Non-pigmented ciliary epithelial cell (primary cell): Measurements from ENCODE around the gene PBX1.

ENCODE experiments used
- DNase-seq: peaks from one replicate; pipeline ENCODE4 v3.0.0-alpha.2; 2010; ENCODE audit warnings: low read depth

The PBX1 gene

GRCh38 chr1:164760569-164760968, 201.6 kb downstream of the PBX1 start:
- no peak for DNase-seq

- DNase-seq: no peak
Observed at GRCh38 chr1:164761009-164761408, 202.0 kb downstream of the PBX1 start.

DNA sequence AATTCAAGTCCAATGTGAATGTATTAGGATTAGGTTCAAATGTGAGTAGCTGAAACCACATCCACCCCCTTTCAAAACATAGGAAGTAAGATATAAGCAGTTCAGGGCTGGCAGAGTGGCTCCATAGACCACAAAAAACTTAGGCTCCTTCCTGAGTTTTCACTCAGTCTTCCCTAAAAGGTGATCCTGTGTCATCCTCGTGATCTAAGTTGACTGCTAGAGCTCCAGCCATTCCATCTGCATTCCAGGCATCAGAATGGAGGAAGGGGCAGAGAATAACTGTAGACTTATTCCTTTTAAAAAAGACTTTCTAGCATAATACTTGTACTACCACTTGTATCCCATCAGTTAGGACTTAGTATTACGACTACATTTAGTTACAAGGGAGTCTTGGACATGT, 204.1 kb downstream of the PBX1 start:
- no peak for DNase-seq

- no peak for DNase-seq
Observed at GRCh38 chr1:164764333-164764732, 205.3 kb downstream of the PBX1 start.

GRCh38 chr1:164765557-164765956, 206.6 kb downstream of the PBX1 start:
- peak; percentile 81 for DNase-seq

DNA sequence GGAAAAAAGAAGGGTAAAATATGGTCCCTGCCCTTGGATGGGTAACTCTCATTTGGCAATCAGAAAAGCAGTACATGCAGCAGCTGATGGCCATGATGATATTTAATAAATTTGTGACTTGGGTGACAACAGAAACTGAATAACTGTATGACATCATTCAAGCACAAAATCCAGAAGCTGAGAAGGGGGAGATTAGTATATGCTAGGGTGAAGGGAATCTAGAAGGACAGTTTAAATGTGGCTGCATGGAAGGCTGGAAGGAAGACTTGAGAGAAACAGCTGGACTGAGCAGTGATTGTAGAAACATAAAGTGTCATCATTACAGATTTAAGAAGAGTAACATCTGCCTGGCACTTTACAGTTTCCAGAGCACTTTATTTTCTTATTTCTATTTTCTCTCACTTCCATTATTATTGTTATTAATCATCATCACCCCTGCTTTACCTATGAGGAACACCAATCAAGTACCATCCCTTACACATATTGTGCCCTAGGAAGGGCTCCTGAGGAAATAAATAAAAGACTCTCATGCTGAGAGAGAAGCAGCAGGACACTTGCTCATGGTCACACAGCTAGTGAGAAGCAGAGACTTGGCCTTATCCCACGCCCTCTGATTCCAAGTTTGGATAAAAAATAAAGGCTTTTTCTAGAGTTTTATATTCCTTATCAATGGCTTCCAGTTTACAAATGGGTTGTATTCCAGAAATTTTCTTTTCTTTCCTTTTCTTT, 207.2 kb downstream of the PBX1 start:
- no peak for DNase-seq

DNA sequence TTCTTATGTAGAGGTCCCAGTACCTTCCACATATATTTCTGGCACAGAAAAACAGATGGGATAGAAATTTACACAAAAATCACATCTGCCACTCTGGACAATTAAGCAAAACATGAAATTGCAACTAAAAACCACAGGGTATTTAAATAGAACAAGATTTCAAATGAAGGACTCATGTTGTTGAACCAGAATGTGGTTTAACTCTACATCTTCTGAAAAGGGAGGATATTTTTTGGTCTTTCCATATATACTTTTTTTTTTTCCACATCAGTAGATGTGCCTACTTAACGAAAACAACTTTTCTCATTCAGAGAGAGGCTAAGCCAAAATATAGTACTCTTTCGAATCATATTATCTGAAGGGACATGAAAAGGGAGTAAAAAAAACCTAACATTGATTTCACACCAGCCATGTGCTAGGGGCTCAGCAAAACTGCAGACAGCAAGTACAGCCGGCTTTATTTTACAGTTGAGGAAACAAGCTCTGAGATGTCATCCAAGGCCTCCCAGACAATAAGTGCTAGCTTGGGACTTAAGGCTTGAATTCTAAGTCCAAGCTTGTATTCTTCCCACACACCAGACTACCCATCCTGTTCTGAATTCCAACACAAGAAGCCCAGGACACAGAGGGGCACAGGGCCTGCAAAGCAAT, 208.9 kb downstream of the PBX1 start:
- no peak for DNase-seq

GRCh38 chr1:164768619-164769018, 209.6 kb downstream of the PBX1 start:
- DNase-seq: no peak

DNA sequence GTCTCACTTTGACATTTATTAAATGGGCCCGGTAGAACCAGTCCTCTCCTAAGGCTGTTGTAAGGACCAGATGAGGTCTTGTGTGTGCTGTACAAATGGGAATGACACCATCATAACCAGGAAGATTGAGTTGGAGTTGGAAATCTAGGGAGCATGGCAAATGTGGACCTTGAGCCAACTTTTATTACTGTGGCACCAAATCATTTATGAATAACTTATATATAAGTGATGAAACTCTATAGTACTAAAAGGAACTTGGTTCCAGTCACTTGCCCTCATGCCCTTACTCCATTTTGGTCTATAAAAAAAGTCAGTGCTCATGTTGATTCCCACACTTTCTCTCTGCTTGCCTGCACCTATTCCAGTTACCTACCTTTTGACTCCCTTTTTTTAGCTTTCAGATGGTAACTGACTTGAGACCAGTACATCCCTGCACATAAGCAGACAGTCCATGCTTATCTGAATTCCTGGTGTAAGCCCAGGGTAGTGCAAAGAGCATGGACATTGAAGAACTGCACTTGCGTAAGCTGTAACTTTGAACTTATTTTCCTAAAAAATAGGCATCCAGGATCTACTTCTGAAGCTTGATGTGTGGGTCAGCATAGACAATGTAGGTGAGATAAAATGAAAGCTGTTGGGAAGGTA, 210.6 kb downstream of the PBX1 start:
- no peak for DNase-seq

DNA sequence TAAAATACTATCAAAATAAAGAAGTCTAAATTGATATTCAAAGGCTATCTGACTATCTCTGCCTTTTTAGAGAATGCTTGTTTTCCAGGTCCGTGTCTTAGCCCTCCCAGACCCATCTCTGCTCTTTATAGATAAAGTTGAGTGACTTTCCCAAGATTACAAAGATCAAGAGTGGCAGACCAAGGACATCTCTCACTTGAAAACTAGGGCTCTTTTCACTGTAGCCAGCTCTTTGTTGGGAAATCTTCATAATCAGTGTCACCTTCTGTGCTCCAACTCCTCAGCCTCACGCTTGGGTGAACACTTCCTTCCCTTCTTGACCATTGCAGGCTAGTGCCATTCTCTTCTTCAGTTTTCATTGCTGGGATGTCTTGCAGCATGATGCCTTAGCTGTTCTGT, 211.1 kb downstream of the PBX1 start:
- DNase-seq: no peak

DNA sequence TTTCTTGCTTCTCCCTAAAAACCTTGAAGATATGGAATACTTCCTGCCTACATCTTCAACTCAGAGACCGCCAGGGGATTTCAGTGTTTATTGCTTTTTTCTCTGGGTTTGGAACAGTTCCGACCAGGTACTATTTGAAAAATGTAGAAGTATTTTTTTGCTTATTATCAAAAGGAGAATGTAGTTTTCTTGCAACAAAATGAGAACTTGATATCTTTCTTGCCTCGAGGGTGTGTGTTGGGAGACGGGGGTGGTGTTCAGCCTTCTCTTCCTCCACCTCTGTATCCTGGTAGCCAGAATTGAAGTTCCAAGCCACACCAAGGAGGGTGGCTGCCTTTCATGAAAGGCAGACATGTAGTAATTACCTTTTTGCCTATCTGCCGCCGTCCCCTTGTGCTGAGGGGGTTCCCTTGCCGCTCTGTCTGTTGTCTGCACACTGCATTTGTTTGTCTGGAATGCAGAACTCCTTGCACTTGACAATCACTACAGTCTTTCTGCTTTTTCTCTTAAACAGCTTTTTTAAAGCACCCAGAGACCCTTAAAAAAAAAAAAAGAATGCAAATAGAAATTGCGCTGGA, 212.1 kb downstream of the PBX1 start:
- no peak for DNase-seq

DNA sequence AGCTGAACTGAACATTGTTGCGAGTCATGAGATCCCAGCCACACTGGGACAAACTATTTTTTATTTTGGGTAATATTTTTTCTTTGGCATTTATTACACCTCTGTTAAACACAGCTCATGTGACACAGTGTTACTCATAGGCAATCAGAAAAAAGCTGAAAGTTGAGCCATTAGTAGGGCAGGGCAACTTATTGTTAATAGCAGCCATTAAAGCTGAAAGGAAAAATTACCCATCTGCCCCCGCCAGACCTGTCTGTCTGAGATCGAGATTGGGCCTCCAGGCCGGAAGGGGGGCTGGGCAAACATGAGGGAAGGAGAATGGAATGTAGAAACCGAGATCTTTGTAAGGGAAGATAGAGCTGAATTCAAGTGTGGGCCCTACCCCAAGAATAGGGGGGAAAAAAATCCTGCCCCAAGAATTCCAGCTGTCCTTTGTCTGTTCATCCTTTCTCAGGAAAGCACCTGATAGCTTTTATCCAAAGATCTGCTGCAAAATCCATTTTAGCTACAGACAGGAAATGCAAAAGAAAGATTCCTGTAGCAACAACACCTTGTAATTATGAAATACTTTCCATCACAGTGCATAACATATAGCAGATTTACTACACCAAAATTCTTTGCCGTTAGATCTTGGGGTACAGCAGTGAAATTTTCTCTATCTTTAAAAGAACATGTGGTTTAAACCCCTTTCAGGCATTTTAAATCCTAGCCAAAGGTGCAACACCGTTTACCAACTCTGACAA, 212.8 kb downstream of the PBX1 start:
- DNase-seq: no peak

DNA sequence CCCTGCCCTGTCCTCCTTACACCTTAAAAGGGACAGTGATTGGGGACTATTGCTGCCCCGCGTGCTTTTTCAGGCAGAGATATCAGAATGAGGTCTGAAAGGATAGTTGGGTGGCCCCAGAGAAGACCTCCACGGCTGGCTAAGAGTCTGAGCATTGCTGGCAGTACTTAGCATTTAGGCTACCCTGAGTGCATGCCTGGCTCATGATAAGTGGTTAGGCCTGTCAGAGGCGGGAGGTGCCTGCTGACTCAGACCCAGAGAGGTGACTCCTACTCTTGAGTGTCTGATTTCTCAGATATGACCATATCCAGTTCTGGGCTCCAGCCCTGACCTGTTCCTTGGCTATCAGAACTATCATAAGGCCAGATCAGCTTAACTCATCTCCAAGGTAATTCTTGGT, 213.7 kb downstream of the PBX1 start:
- DNase-seq: peak; percentile 93

DNA sequence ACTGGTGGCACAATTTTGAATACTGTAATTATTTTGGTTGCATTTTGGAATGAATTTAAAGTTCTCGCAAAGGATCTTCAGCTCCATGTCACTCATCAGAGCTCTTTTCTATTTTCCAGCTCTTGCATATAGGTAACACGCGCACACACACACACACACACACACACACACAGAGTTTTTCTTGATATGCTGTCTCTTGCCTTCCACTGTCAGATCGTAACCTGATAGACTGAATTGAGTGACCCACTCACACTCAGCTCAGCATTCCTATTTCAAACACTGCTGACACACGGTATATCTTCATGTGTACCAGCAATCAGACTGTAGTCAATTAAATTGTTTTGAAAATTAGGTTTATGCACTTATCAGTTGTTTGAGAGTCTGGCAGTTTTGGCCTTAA, 214.1 kb downstream of the PBX1 start:
- no peak for DNase-seq

DNA sequence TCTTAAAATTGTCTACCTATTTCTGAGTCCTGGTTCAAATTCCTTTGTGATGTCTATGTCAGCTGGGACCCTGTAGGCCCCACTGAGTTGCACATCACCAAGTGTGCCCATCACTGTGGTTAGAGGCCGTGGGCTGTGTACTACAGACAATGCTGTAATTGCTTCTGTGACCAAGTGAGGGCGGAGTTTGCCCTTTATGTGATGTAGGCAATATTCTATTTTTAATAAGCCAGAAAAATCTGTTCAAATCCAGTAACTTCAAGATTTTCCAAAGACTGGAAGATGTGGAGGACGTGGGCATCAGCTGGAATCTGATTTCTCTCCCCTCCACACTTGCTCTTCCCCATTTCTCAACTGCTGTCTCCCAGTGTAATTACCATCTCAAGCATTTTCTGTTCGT, 215.4 kb downstream of the PBX1 start:
- DNase-seq: no peak

GRCh38 chr1:164774819-164775654, 216.1 kb downstream of the PBX1 start:
- DNase-seq: no peak

DNA sequence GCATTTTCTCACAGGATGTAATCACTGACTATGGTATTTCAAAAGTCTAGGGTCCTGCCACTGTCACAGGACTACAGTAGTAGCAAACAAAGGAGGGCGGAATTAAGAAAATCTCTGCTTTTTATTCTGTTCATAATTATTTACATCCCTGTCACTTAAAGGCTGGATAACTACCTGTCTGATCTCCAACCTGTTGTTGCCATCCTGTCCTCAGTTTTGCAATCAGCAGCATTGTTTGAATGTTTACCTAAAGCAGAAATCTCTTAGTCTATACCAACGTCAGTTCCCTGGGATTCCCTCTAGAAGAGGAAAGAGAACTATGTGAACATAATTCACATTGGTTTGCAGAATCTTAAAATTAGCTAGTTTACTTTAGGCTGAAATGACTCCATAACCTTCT, 218.5 kb downstream of the PBX1 start:
- no peak for DNase-seq

- no peak for DNase-seq
Observed at GRCh38 chr1:164779376-164779775, 220.4 kb downstream of the PBX1 start.

DNA sequence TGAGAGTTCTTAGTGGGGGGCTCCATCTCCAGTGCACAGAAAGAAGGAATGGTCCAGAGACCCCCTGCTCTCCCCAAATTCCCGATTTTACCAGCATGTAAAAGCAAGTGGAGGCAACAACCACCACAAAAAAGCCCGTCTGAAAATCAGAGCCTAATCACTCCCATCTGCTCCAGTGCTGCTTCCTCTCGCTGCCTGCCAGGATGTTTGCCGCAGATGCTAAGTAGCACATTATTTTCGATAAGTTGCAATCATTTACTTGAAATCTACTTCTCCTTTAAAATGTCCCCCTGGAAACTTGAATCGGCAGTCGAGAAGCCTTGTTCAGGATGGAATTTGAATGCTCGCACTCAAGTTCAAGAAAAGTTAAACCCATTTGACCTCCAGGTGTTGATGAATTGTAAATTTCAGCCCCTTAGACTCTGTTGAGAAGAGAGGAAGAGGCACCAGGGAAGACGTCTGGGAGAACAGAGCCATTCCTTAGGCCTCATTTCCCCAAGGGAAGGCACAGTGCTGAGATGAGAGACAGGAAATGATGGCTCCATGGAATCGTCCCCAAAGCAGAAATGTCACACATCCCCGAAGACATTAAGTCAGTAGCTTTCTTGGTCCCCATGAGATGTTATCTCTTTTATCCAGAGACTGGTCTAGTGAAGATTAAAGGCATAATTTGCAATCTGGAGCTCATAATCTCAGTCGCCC, 221.3 kb downstream of the PBX1 start:
- no peak for DNase-seq

GRCh38 chr1:164780863-164781262, 221.9 kb downstream of the PBX1 start:
- DNase-seq: no peak

GRCh38 chr1:164781972-164782371, 223.0 kb downstream of the PBX1 start:
- no peak for DNase-seq
